GM18867 (cell line): Measurements from ENCODE around the gene GLIS1.

Experiments
- ATAC-seq: cut with Tn5 transposase; IDR thresholded peaks from one replicate; pipeline ENCODE4 v1.9.1; 2021; ENCODE audit warnings: mild to moderate bottlenecking, moderate library complexity; ENCODE audit not compliant: unreplicated experiment

Gene GLIS1

GRCh38 chr1:53696051-53696450, 42.9 kb downstream of the GLIS1 start:
- no peak for ATAC-seq

DNA sequence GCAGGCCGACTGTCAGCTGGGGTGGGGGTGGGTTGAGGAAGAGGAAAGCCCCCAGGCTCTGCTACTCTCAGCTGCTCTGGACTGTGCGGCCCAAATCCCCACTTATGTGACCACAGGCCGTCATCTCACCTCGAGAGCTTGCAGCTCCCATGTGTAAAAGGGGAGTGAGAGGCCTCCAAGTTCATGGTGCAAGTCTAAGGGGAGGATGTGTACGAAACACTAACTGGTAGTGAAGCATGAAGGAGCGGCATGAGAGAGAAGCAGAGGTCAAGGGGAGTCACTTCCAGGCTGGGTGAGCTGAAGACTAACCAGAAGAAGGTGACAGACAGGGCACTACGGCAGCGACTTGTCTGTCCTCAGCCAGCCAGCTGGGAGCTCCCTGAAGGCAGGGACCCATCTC, 43.8 kb downstream of the GLIS1 start:
- no peak for ATAC-seq

- ATAC-seq = no peak
Observed at GRCh38 chr1:53694718-53695091, 44.3 kb downstream of the GLIS1 start.

DNA sequence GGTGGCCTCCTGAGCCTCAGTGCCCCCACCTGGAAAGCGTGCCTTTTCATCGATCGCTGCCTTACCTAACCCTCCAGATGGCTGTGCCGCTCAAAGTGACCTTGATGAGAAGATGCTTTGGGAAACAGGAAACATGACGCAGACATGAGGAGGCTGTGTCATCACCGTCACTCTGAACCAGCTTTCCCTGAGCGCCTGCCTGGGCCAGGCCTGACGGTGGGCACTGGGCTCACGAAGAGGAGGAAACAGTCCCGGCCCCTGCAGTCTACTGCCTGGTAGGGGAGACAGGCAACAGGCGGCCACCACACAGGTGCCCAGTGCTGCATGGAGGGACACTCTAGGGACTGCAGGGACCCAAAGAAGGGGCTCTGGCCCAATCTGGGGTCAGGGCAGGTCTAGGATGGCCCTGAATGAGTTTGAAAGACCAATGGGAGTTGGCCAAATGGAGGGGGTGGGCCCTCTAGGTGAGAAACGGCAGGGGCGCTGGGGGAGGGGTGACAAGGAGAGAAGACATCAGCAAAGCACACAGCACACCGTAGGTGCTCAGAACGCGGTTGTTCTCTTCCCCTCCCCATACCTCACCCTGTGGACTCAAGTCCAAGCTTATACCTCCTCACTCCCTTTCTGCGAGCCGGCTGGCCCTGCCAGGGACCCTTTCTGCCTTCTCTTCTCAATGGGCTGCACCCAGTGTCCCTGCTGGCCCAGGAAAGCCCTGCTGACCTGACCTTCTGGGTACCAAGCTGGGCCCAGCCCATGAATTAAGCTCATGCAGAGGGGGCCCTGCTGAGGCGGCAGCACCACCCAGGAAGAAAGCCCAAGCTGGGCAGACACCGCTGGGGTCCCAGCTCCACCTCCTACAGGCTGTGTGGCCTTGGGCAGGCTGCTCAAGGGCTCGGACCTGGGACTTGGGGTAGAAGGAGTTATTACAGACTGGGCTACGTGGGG, 44.9 kb downstream of the GLIS1 start:
- no peak for ATAC-seq

DNA sequence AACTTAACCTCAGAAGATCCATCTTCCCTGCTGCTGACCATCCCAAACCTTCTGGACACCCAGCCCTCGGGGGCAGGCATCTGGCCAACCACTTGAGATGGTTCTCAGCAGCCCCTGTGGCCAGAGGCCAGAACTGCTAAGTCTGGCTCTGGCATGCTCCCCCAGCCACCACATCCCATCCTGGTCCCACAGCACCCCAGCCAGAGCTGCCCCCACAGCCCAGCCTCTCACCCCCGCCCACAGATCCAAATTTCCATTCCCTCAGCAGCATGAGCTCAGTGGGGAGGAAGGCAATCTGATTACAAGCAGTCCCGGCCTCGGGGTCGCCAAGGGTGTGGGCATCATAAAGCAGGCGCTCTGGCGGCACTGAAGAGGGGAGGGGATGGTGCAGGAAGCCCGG, 45.6 kb downstream of the GLIS1 start:
- no peak for ATAC-seq

GRCh38 chr1:53691326-53691725, 47.6 kb downstream of the GLIS1 start:
- ATAC-seq = no peak

DNA sequence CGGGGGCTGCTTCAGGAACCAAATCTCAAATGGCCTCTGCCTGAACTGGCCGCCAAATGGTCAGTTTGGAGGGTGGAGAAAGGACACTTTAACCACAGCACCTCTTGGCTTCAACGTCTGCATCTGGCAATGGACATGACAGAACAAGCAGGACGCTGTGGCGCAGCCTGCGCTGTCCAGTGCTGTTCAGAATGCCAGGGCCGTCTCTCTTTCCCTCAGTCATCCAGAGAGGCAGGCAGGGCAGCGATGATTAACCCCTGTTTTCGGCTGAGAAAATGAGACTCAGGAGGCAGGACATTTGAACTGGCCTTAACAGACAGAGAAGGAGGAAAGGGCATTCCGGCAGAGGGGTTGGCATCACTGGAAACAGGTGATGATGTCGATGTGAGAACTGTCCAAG, 48.6 kb downstream of the GLIS1 start:
- no peak for ATAC-seq

DNA sequence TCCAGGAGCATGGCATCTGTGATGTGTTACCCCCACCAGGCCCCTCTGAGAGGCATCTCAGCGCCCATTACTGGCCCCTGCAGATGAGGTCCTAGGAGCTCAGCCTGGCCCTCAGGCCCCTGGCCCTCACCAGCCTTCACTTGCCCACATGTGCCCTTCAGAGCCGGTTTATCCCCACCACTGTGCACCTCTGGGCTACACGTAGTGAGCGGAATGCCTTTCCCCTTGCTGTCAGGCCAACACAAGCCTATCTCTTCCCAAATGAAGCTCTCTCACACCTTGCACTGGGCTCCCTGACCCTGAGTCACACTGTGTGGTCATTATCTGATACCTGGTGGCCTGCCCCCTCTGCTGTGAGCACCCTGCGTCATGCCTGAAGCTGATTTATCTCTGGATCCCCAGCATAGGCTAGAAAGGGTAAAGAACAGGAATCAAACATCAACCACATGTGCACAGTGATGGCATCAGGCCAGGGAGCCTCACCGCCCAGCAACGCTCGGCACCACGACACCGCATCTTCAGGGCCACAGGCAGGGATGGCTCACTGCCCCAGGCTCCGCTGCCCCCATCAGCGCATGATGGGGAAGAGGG, 49.1 kb downstream of the GLIS1 start:
- ATAC-seq = no peak

GRCh38 chr1:53689223-53689622, 49.7 kb downstream of the GLIS1 start:
- ATAC-seq = no peak

- ATAC-seq = no peak
Observed at GRCh38 chr1:53688381-53689102, 50.4 kb downstream of the GLIS1 start.

DNA sequence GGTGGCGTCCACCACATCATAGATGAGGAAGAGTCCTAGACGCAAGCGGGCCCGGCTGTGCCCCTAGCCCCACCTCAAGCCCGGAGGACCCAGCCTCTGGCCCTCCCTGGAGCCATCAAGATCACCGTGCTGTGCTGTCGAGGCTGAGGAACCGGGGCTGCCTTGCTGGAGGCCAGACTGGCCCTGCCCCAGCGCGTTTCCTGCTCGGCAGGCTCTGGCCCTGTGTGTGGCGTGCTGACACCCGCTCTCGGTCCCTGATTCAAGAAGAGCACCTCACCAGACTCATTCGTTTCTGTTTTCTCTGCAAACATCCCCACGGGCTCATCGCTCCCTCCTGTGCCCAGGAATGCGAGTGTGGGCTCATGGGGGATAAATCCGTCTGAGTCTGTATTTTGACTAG, 51.1 kb downstream of the GLIS1 start:
- ATAC-seq = no peak

DNA sequence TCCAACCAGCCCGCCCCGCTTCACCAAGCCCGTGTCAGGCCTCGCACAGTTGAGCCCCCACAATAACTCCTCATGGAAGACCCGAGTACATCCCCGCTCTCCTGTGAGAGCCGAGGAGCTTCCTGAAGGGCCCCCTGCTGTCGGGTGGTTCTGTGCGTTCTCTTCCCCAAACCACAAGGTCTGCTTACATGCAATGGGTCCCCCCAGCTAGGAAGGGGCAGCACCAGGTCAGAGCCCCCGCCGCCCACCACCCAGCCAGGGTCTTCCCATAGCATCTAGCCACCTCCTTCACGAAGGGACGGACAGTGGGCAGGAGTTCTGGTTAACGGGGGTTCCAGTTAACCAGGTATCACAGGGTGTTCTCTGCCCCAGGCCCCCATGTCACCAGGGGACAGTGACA, 51.5 kb downstream of the GLIS1 start:
- ATAC-seq = no peak

DNA sequence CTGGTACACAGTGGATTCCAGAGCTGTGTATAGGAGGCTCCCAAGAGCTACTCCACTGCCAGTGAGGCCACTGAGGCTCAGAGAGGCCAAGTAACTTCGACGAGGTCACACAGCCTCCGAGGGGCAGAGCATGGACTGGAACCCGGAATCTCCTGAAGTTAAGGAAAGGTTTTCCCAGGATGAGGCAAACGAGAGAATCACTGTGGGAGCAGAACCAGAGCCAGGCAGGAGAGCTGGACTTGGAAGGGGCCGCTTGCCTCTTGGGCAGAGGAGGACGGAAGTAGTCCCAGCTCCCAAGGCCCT, 52.0 kb downstream of the GLIS1 start:
- ATAC-seq = no peak

DNA sequence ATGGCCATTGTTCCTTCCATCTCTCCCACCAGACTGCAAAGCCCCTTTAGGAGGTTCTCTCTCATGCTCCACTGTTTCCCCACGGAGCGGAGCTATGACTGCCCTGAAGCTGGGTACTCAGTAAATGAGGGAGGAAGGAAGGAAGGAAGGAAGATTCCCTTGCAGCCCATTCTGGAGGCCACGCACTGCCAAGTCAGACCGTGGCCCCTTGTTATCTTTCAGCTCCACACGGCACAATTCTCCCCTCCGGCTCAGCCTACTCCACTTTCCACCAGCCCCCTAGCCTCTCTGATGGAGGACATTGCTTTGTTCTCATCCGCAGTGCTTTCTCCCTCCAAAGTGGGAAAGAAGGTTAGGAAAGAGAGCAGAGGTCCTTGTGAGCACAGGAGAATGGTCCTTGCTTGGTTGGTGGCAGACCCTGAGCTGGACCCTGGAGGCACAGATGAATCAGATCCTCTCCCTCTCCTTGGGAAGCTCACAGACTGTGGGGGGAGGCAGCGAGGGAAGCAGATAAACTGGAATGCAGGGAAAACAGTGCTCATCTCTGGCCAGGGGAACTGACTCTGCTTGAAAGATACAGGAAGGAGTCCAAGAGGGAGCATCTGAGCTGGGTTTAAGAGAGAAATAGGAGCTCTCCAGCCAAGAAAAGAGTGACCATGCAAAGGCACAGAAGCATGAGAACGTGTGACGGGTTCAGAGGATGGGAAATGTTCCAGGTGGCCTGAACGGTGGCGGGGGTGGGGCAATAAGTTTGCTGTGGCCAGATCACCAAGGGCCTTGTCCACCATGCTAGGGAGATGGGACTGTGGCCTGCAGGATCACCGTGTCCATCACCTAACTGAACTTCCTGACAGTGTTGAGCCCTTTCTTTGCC, 52.6 kb downstream of the GLIS1 start:
- no peak for ATAC-seq

- no peak for ATAC-seq
Observed at GRCh38 chr1:53685272-53686051, 53.5 kb downstream of the GLIS1 start.

GRCh38 chr1:53684741-53685140, 54.2 kb downstream of the GLIS1 start:
- no peak for ATAC-seq

GRCh38 chr1:53683986-53684740, 54.8 kb downstream of the GLIS1 start:
- ATAC-seq = no peak

DNA sequence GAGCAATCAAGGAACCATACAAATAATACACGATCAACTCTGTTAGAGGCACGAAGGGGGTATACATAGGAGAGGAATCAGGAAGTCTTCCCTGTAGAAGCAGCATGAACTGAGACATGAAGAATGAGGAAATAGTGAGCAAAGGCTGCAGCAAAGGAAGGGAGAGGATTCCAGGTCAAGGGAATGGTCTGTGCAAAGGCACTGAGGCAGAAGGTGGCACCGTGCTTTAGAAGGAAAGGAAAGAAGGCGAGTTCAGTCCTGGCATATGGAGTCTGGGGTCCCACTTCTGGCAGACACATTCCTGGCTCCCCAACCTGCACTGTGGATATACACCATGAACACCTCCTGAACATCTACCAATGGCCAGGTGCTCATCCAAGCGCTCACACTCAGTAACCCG, 56.1 kb downstream of the GLIS1 start:
- no peak for ATAC-seq

DNA sequence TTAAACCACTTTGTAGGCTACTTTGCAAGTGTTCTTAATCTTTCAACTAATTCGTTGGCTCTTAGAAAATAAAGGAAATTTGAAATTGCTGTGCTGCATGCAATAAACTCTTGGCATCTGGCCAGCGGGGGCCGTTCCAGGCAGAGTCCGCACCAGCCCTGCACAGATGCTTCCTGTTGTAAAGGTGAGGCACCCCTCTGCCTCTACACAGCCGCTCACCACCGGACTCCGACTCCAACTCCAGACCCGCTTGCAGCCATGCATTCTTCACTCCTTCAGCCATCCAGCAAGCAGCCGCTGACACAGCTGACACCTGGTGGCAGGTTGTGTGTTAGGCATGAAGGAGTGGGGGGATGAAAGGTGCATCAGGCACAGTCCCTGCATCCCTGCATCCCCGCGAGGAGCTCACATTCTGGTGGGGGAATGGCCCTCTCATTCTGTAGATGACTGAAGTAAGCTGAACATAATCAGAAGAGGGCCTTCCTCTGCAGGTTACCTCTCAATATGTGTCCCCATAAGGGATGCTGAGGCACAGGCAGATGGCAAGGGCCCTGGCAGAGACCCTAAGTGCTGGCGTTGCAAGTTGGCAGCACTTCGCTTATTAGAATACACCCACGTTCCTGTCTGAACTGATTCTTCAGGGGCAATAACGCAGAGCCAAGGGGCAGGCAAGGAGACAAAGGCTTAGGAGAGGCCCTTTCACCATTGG, 56.8 kb downstream of the GLIS1 start:
- ATAC-seq = no peak
